Airway epithelial cell (primary cell): ENCODE measurements around the gene WNT8A. TPM values are rescaled to one million over a fixed set of nuclear protein-coding genes. Genes with fewer than 3 reads are reported as not detected.

Experiments
- total RNA-seq: library from RNA; depleted of rRNA; stranded (reverse); fragments of >200 nt; gene quantifications from 2 replicates; pipeline ENCODE4 v1.2.3, GENCODE V29; 2015

WNT8A gene, protein sequence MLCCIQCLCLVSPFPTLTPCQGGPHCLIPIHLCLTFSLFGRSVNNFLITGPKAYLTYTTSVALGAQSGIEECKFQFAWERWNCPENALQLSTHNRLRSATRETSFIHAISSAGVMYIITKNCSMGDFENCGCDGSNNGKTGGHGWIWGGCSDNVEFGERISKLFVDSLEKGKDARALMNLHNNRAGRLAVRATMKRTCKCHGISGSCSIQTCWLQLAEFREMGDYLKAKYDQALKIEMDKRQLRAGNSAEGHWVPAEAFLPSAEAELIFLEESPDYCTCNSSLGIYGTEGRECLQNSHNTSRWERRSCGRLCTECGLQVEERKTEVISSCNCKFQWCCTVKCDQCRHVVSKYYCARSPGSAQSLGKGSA
- not detected in 2 replicates for total RNA-seq

DNA sequence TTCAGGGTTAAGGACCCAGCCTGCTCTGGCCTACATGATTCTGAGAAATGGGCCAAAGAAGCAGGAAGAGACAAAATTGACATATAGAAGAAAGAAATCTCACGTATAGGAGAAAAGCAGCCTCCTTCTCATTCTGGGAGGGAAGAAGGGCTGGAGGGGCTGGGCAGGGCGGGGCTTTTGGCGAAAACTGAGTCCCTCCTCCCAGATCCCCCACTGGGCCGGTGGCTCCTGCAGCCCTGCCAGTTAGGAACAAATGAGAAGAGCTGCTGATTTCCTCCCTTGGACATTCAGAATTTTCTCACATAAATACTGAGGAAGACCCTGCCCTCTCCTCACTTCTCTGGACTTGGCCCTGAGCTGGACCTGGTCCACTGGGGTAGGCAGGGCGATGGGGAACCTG lies at the start of gene WNT8A:
Gene WNT8A (plus strand): TSS at position 332 of the 400 bp plus-strand sequence. CDS start 95 bp downstream, outside the sequence.

DNA sequence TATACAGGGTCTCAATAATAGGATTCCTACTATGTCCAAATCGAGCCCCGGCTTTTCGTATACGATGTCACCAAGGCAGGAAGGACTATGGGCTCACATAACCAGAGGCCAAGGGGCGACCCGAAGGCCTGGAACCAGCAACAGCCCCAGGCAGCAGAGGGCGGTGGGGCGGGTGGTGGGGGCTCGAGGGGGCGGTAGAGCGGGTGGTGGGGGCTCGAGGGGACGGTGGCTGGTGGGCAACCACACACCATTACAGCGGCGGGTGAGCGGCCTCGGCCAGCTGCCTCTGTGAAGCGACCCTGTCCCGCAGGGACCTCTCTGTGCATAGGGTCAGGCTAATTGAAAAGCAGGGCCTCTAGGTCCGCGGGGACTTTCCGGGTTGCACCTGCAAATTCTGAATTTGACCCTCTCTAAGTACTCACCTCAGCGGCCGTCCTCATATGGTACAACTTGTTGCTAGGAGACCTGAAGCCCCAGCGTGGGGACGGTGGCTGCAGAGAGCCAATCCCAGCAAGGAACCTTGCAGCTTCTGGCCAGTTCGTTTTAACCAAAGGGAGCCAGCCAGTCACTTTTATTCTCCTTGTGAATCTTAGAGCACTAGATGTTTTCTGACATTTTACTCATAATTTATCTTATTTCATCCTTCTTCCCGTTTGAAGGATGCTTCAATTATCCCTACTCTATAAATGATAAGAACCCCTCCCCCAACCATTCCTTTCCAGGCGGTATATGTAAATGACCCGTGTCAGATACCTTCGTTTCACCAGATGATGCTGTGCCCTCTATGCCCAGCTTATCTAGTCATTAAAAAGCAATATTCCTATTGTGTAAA lies 55.3 kb downstream of the WNT8A start, which contains the start of gene NME5:
Gene NME5 (minus strand): TSS at position 480 of the 832 bp plus-strand sequence. CDS start 648 bp downstream, outside the sequence.

Other genes starting within 250 kb of the WNT8A start
- not detected in 2 replicates for gene MYOT, start 216.2 kb upstream of the WNT8A start, total RNA-seq
- gene PKD2L2, start 194.6 kb upstream of the WNT8A start, total RNA-seq, result not detected in 2 replicates
- gene FAM13B, start 51.0 kb upstream of the WNT8A start, total RNA-seq, result 1.6 and 3.2 TPM in 2 replicates
- 1.2 and 2.8 TPM in 2 replicates for gene NME5, start 55.4 kb downstream of the WNT8A start, total RNA-seq
- 20.6 and 21.8 TPM in 2 replicates for gene BRD8, start 94.6 kb downstream of the WNT8A start, total RNA-seq
- gene KIF20A, start 95.1 kb downstream of the WNT8A start, total RNA-seq, result 39.3 and 45.1 TPM in 2 replicates
- 18.9 and 27.6 TPM in 2 replicates for gene CDC23, start 129.3 kb downstream of the WNT8A start, total RNA-seq
- not detected in 2 replicates for gene GFRA3, start 190.6 kb downstream of the WNT8A start, total RNA-seq
- 7.4 and 8.8 TPM in 2 replicates for gene CDC25C, start 247.8 kb downstream of the WNT8A start, total RNA-seq